H9 (cell line): ENCODE results near the gene HEPHL1. TPM values are rescaled to one million over a fixed set of nuclear protein-coding genes. Genes with fewer than 3 reads are reported as not detected.

Experiments used
- DNase-seq: peaks from one replicate; pipeline ENCODE4 v3.0.0-alpha.2; 2017
- H2AFZ ChIP-seq: one replicate; pipeline ENCODE4 v1.6.1; 2013; ENCODE audit warnings: mild to moderate bottlenecking, low read length, control low read depth, moderate library complexity
- H2AK5ac ChIP-seq: 2 replicates; pipeline ENCODE4 v1.6.1; 2013; ENCODE audit warnings: low read length, control low read depth, mixed read lengths; ENCODE audit not compliant: insufficient read length
- H2BK120ac ChIP-seq: one replicate; pipeline ENCODE4 v1.6.1; 2013; ENCODE audit warnings: low read depth, mild to moderate bottlenecking, low read length, control low read depth, inconsistent platforms; ENCODE audit not compliant: poor library complexity, severe bottlenecking
- H2BK12ac ChIP-seq: 2 replicates; pipeline ENCODE4 v1.6.1; 2013; ENCODE audit warnings: low read length, control low read depth, mixed read lengths, low read depth; ENCODE audit not compliant: insufficient read length
- H2BK15ac ChIP-seq: 2 replicates; pipeline ENCODE4 v1.6.1; 2013; ENCODE audit warnings: low read depth, low read length, control low read depth
- H2BK20ac ChIP-seq: one replicate; pipeline ENCODE4 v1.6.1; 2013; ENCODE audit warnings: low read depth, mild to moderate bottlenecking, low read length, control low read depth, inconsistent platforms; ENCODE audit not compliant: poor library complexity, severe bottlenecking
- H2BK5ac ChIP-seq: 2 replicates; pipeline ENCODE4 v1.6.1; 2013; ENCODE audit warnings: low read length, control low read depth, mixed read lengths; ENCODE audit not compliant: insufficient read length
- H3K14ac ChIP-seq: 2 replicates; pipeline ENCODE4 v1.6.1; 2013; ENCODE audit warnings: low read length, control low read depth; ENCODE audit not compliant: insufficient read depth
- H3K18ac ChIP-seq: 2 replicates; pipeline ENCODE4 v1.6.1; 2013; ENCODE audit warnings: low read depth, mild to moderate bottlenecking, mixed read lengths, low read length, control low read depth; ENCODE audit not compliant: insufficient read length
- H3K23ac ChIP-seq: 2 replicates; pipeline ENCODE4 v1.6.1; 2013; ENCODE audit warnings: low read length, control low read depth, mixed read lengths, low read depth; ENCODE audit not compliant: insufficient read length
- H3K23me2 ChIP-seq: 2 replicates; pipeline ENCODE4 v1.6.1; 2013; ENCODE audit warnings: low read depth, mild to moderate bottlenecking, mixed read lengths, low read length, control low read depth; ENCODE audit not compliant: insufficient read length, poor library complexity, severe bottlenecking
- H3K27ac ChIP-seq: 2 replicates; pipeline ENCODE4 v1.5.1; 2013; ENCODE audit warnings: low read length, control low read depth, mixed read lengths, low read depth; ENCODE audit not compliant: insufficient read length
- H3K27me3 ChIP-seq: 2 replicates; pipeline ENCODE4 v1.6.1; 2013; ENCODE audit warnings: low read length, control low read depth, inconsistent platforms; ENCODE audit not compliant: insufficient read depth
- H3K4ac ChIP-seq: 2 replicates; pipeline ENCODE4 v1.6.1; 2013; ENCODE audit warnings: low read depth, mild to moderate bottlenecking, control low read depth, inconsistent platforms, low read length, moderate library complexity
- H3K4me1 ChIP-seq: 2 replicates; pipeline ENCODE4 v1.6.1; 2013; ENCODE audit warnings: low read length, control low read depth, inconsistent platforms; ENCODE audit not compliant: insufficient read depth
- H3K4me2 ChIP-seq: 2 replicates; pipeline ENCODE4 v1.6.1; 2013; ENCODE audit warnings: low read length, control low read depth, mixed read lengths; ENCODE audit not compliant: insufficient read length, insufficient read depth
- H3K56ac ChIP-seq: 2 replicates; pipeline ENCODE4 v1.6.1; 2013; ENCODE audit warnings: low read depth, mild to moderate bottlenecking, mixed read lengths, low read length, control low read depth; ENCODE audit not compliant: insufficient read length
- H3K79me1 ChIP-seq: 2 replicates; pipeline ENCODE4 v1.6.1; 2013; ENCODE audit warnings: low read depth, mild to moderate bottlenecking, moderate library complexity, low read length, control low read depth, inconsistent platforms; ENCODE audit not compliant: insufficient read depth, poor library complexity, severe bottlenecking
- H3K79me2 ChIP-seq: 2 replicates; pipeline ENCODE4 v1.6.1; 2013; ENCODE audit warnings: low read length, control low read depth, inconsistent platforms; ENCODE audit not compliant: insufficient read depth
- H3K9ac ChIP-seq: 2 replicates; pipeline ENCODE4 v1.6.1; 2013; ENCODE audit warnings: low read length, control low read depth, mixed read lengths; ENCODE audit not compliant: insufficient read length; ENCODE audit errors: extremely low read depth
- H3K9me3 ChIP-seq: one replicate; pipeline ENCODE4 v1.6.1; 2013; ENCODE audit warnings: low read depth, low read length, inconsistent platforms; ENCODE audit not compliant: control insufficient read depth
- H3T11ph ChIP-seq: one replicate; pipeline ENCODE4 v1.6.1; 2013; ENCODE audit warnings: mild to moderate bottlenecking, low read length, control low read depth, inconsistent platforms
- H4K20me1 ChIP-seq: one replicate; pipeline ENCODE4 v1.6.1; 2013; ENCODE audit not compliant: control insufficient read depth, insufficient read length, insufficient read depth
- H4K5ac ChIP-seq: 2 replicates; pipeline ENCODE4 v1.6.1; 2013; ENCODE audit warnings: low read depth, mild to moderate bottlenecking, mixed read lengths, low read length, control low read depth; ENCODE audit not compliant: insufficient read length
- H4K8ac ChIP-seq: replicated peaks from 2 replicates; pipeline ENCODE4 v1.6.1; 2013; ENCODE audit warnings: low read length, control low read depth, mixed read lengths, low read depth; ENCODE audit not compliant: insufficient read length
- H4K91ac ChIP-seq: 2 replicates; pipeline ENCODE4 v1.6.1; 2013; ENCODE audit warnings: low read depth, mild to moderate bottlenecking, moderate library complexity, mixed read lengths, low read length, control low read depth; ENCODE audit not compliant: insufficient read length
- H3K27ac Mint-ChIP-seq, 3 experiments: 2 replicates in 2 of 3; 3 replicates in 1 of 3; pipeline ENCODE4 v1.8.0; 2020 to 2021; ENCODE audit warnings: mixed read lengths in 3 of 3, mild to moderate bottlenecking in 1 of 3, moderate library complexity in 1 of 3
- H3K27me3 Mint-ChIP-seq: 2 replicates; pipeline ENCODE4 v1.8.0; 2021; ENCODE audit warnings: low read depth, mild to moderate bottlenecking, moderate library complexity, mixed read lengths
- H3K36me3 Mint-ChIP-seq, 3 experiments: 2 replicates in 2 of 3; 3 replicates in 1 of 3; pipeline ENCODE4 v1.8.0; 2020 to 2021; ENCODE audit warnings: low read depth in 3 of 3, mixed read lengths in 3 of 3; ENCODE audit not compliant: insufficient read depth in 1 of 3
- H3K4me1 Mint-ChIP-seq, 2 experiments: 2 replicates each; pipeline ENCODE4 v1.8.0; 2020; ENCODE audit warnings: mixed read lengths in 2 of 2
- H3K4me3 Mint-ChIP-seq, 2 experiments: 2 replicates in 1 of 2; 3 replicates in 1 of 2; pipeline ENCODE4 v1.8.0; 2020 to 2021; ENCODE audit warnings: mild to moderate bottlenecking in 2 of 2, mixed read lengths in 2 of 2, moderate library complexity in 1 of 2
- H3K9me3 Mint-ChIP-seq, 2 experiments: 2 replicates in 1 of 2; 3 replicates in 1 of 2; pipeline ENCODE4 v1.8.0; 2020; ENCODE audit warnings: mild to moderate bottlenecking in 2 of 2, mixed read lengths in 2 of 2, moderate library complexity in 1 of 2
- CTCF ChIP-seq: fragments of 200-600 bp; sonication (generic); conservative IDR thresholded peaks from 3 replicates; pipeline ENCODE4 v1.8.0; 2021; ENCODE audit warnings: antibody characterized with exemption, mild to moderate bottlenecking
- WGBS: extraction: QIAGEN DNeasy Blood & Tissue Kit; methylation state at CpG from one replicate; pipeline ENCODE4 v1.1.7; 2013; ENCODE audit warnings: missing lambda C conversion rate, low lambda C conversion rate, mixed read lengths; ENCODE audit not compliant: insufficient read length; ENCODE audit errors: extremely low coverage; 5-methylcytosine and 5-hydroxymethylcytosine counted together
- total RNA-seq: library from RNA; stranded (reverse); gene quantifications from 2 replicates; pipeline ENCODE4 v1.2.1, GENCODE V29; 2021

HEPHL1 gene
- total RNA-seq, 1 experiment from 2014 or later, result not detected

GRCh38 chr11:94000659-94001058 is 20.5 kb upstream of the HEPHL1 start:
- Histone ChIP-seq H3K9ac (no peak overlapping the region), H3K18ac (no peak overlapping the region), H2BK15ac (no peak overlapping the region), H3K56ac (no peak overlapping the region), H3T11ph (no peak overlapping the region), H3K79me2 (no peaks in the 10 kb centered on the region), H3K4me2 (no peak overlapping the region), H3K23ac (no peak overlapping the region), H3K27me3 (no peaks in the 10 kb centered on the region), H3K4ac (no peak overlapping the region), H3K14ac (no peak overlapping the region), H2AFZ (no peak overlapping the region), H2BK120ac (no peak overlapping the region), H4K8ac (no peak overlapping the region), H4K20me1 (no peaks in the 10 kb centered on the region), H2BK5ac (no peak overlapping the region), H2BK12ac (no peak overlapping the region), H3K23me2 (no peaks in the 10 kb centered on the region), H3K9me3 (no peaks in the 10 kb centered on the region), H2AK5ac (no peak overlapping the region), H3K4me1 (no peaks in the 10 kb centered on the region), H2BK20ac (no peak overlapping the region), H4K91ac (no peak overlapping the region), H3K27ac (no peak overlapping the region), H4K5ac (no peak overlapping the region), H3K79me1 (no peaks in the 10 kb centered on the region)
- DNase-seq, result no peak
- Mint-ChIP-seq H3K4me3 (no peak overlapping the region), H3K27ac (no peak overlapping the region), H3K9me3 (peaks cover 0 to 2% of the 10 kb centered on the region in 2 experiments; a peak in 4 of 5 replicates), H3K36me3 (no peaks in the 10 kb centered on the region; a peak in 1 of 7 replicates), H3K4me1 (no peaks in the 10 kb centered on the region), H3K27me3 (peaks cover 8% of the 10 kb centered on the region)
- TF ChIP-seq CTCF, result no peak
- no CpG with 5 or more reads among the region's 2 CpGs for WGBS
